DMS153 treated with DMSO at 0.1 percent for 48 hours (cell line): ENCODE data around the gene PDE2A.

ENCODE experiments used
- DNase-seq: peaks from one replicate; lab custom pipeline; 2025; ENCODE audit not compliant: unreplicated experiment; lab: John Stamatoyannopoulos, UW

The PDE2A gene

GRCh38 chr11:72637926-72638325, 36.3 kb downstream of the PDE2A start:
- DNase-seq: no peak

GRCh38 chr11:72637198-72637597, 37.0 kb downstream of the PDE2A start:
- DNase-seq: no peak

GRCh38 chr11:72636376-72636775, 37.8 kb downstream of the PDE2A start:
- DNase-seq: no peak

GRCh38 chr11:72635933-72636332, 38.3 kb downstream of the PDE2A start:
- no peak for DNase-seq

- DNase-seq: no peak
Observed at GRCh38 chr11:72635309-72635915, 38.8 kb downstream of the PDE2A start.

- no peak for DNase-seq
Observed at GRCh38 chr11:72634472-72635095, 39.6 kb downstream of the PDE2A start.

GRCh38 chr11:72634016-72634415, 40.2 kb downstream of the PDE2A start:
- DNase-seq: no peak

GRCh38 chr11:72633068-72633467, 41.2 kb downstream of the PDE2A start:
- no peak for DNase-seq

- DNase-seq: no peak
Observed at GRCh38 chr11:72631806-72632731, 42.2 kb downstream of the PDE2A start.

GRCh38 chr11:72630104-72630852, 43.9 kb downstream of the PDE2A start:
- DNase-seq: no peak

GRCh38 chr11:72629266-72629665, 45.0 kb downstream of the PDE2A start:
- DNase-seq: no peak

- no peak for DNase-seq
Observed at GRCh38 chr11:72627594-72628281, 46.5 kb downstream of the PDE2A start.

- no peak for DNase-seq
Observed at GRCh38 chr11:72626414-72626936, 47.7 kb downstream of the PDE2A start.

- no peak for DNase-seq
Observed at GRCh38 chr11:72625691-72626413, 48.4 kb downstream of the PDE2A start.

- DNase-seq: no peak
Observed at GRCh38 chr11:72624496-72625201, 49.6 kb downstream of the PDE2A start.

- DNase-seq: no peak
Observed at GRCh38 chr11:72623052-72623451, 51.2 kb downstream of the PDE2A start.

- no peak for DNase-seq
Observed at GRCh38 chr11:72621008-72621610, 53.1 kb downstream of the PDE2A start.

- no peak for DNase-seq
Observed at GRCh38 chr11:72618803-72619202, 55.4 kb downstream of the PDE2A start.
